ENCODE data around the gene CETN2.
"Not testable (repeated sequence)": the region's sequence is repeated elsewhere in the genome, so short reads cannot be mapped to it uniquely, and the experiment has no call there.

The CETN2 gene

GRCh38 chrX:152832520-152832919 is 2.0 kb upstream of the CETN2 start:
- no peak for DNase-seq (ENCODE audit: low read depth, low spot score)

GRCh38 chrX:152831391-152831790 is 834 bp upstream of the CETN2 start:
- DNase-seq (ENCODE audit: low read depth, low spot score): no peak

- no peak for DNase-seq (ENCODE audit: low read depth, low spot score)
These were observed 5.6 kb downstream of the CETN2 start for GRCh38 chrX:152824841-152825374.

GRCh38 chrX:152823657-152824056 is 6.9 kb downstream of the CETN2 start:
- DNase-seq (ENCODE audit: low read depth, low spot score): no peak

DNA sequence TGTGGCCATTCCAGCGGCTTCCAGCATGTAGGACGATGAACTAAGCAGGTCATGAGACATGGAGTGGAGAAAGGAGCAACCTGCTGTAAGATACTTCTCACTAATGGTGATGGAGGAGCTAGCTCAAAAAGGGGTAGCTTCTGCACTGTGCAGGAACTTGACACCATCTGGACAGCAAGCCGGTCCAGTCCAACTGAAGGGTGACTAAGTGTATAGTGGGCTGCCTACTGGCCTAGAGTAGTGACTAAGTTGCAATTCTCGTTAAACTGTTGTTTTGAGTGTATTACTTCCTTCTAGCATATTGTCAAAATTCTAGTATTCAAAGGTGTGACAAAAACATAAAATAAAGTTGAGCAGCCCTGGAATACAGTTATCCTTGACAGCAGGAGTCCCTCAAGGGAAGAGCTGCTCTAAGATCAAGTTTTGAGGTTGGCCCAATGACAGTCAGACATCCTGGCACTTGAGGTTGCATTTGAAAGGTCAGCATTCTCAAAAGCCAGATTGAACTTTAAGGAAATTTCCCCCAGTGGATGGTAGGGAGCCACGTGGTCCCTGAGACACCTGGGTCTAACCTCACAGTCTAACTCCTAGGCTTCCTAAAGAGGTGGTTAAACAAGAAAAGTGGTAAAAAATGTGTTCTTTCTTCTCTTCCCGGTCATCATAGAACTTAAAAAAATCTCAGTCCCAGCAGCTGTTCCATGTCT is 8.0 kb downstream of the CETN2 start:
- no peak for DNase-seq (ENCODE audit: low read depth, low spot score)

DNA sequence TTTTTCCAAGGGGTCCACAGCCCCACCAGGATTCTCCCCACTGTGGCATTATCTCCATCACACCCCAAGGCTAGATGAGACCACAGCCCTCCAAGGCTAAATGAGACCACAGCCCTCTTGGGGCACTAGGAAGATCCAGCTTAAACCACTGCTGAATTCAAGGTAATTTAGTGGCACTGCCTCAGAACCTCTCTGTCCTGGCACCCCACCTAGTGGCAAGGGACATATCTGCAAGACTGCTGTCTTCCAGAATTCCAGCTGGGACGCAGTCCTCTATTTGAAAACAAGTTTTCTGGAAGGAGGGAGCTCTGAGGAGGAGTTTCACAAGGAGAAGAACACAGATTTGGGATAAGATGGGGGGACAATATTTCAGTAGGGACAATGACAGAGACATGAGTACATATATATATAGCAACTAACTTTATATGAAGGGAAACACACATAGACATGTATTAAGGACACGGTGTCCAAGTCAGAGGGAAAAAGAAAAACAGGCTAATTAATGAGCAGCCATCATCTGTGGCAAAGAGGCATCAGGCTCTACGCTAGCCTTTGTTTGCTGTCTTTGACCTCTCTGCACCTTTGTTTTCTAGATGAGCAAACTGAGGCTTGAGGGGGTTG is 9.3 kb downstream of the CETN2 start:
- peak; percentile 15 for DNase-seq (ENCODE audit: low read depth, low spot score)

- DNase-seq (ENCODE audit: low read depth, low spot score): no peak
These were observed 10.8 kb downstream of the CETN2 start for GRCh38 chrX:152819732-152820131.

- no peak for DNase-seq (ENCODE audit: low read depth, low spot score)
These were observed 11.3 kb downstream of the CETN2 start for GRCh38 chrX:152819266-152819665.

DNA sequence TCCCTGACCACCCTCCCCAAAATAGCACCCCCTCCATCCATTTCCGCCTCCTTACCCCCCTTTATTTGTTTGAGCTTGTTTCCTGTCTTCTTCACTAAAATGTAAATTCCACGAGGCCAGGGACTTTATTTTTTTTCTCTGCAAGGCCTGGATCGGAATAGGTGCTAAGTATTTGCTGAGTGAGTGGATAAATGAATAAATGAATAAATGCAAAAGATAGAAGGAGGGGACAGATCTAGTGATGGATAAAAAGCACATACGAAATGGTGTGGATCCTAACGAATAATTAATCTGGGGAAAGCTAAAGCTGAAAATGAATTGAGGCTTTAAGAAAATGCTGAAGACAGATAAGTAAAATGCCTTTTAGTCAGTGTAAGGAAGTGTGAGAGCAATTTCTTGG is 12.2 kb downstream of the CETN2 start:
- DNase-seq (ENCODE audit: low read depth, low spot score): no peak

DNA sequence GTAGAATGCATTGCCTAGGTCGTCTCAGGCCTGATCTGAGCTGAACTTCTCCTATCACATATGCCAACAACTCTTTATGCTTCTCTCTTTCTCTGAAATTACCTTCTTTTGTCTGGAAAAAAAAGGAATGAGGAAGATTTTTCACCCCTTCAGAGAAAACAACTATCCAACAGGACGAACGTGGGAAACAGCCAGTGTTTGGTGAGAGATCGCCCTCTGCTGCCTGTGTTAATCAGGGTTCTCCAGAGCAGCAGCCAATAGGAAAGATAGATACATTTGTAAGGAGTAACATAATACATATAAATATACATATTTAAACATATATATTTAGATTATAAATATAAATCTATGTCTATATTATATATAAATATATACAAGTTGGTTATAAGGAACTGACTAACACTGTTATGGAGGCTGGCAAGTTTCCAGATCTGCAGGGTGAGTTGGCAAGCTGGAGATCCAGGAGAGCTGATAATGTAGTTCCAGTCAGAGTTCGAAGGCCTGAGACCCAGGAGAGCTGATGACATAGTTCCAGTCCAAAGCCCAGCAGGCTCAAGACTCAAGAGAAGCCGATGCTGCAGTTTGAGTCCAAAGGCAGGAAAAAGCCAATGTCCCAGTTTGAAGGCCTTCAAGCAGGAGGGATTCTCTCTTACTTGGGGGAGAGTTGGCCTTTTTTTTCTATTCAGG is 13.3 kb downstream of the CETN2 start:
- DNase-seq (ENCODE audit: low read depth, low spot score): no peak

GRCh38 chrX:152814048-152814447 is 16.5 kb downstream of the CETN2 start:
- DNase-seq (ENCODE audit: low read depth, low spot score): no peak

- DNase-seq (ENCODE audit: low read depth, low spot score): no peak
These were observed 17.4 kb downstream of the CETN2 start for GRCh38 chrX:152813206-152813605.

GRCh38 chrX:152810403-152810802 is 20.2 kb downstream of the CETN2 start:
- DNase-seq (ENCODE audit: low read depth, low spot score): no peak

DNA sequence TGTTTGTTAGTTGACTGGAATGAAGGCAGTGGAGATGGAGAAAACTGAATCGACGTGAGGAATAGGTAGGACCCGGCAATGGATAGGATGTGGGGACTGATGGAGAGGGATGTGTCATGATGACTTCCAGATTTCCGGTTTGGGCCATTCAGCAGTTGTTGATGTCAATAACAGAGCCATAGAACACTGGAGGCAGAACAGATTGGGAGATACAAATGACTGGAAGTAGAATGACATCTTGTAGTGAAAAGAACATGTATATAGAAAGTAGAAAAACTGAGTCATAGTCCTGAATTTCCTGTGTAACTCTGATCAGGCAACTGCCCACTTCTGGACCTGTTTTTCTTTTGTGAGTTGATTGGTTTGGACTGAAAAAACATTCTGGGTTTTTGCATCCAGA is 24.5 kb downstream of the CETN2 start:
- DNase-seq (ENCODE audit: low read depth, low spot score): no peak

DNA sequence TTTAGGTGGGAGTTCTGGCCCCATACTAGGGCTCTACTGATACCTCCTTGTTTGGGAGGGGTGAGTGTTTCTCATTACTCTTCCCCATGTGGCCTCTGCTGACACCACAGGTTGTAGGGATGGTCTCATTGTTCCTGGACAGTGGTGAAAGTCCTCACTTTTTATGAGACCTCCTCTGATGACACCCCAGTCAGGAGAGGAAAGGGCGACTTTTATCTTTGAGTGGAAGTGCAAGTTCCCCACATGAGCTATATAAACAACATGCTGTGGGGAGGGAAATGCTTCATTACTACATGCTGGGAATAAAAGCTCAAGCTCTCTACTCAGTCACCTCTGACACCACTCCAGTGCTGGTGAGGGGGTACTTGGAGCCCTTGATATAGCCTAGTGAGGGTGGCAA is 31.6 kb downstream of the CETN2 start:
- no peak for DNase-seq (ENCODE audit: low read depth, low spot score)

GRCh38 chrX:152787062-152787461 is 43.5 kb downstream of the CETN2 start:
- DNase-seq (ENCODE audit: low read depth, low spot score): not testable (repeated sequence)

All from iPS DF 19.7 (cell line).